Measurements from ENCODE around the gene DCAF8.

Gene DCAF8

GRCh38 chr1:160188341-160188740 is 74.0 kb downstream of the DCAF8 start:
- Histone ChIP-seq H3K4me3 (ENCODE audit: low read depth, low read length, poor library complexity, severe bottlenecking) (no peak overlapping the region), H3K9me3 (ENCODE audit: low read length) (no peaks in the 10 kb centered on the region), H2AFZ (ENCODE audit: low read length) (no peak overlapping the region), H3K27me3 (ENCODE audit: insufficient read depth, low read length) (no peaks in the 10 kb centered on the region), H3K36me3 (ENCODE audit: insufficient read depth, low read length) (no peaks in the 10 kb centered on the region), H3K4me2 (ENCODE audit: low read length) (no peak overlapping the region), H3K4me1 (ENCODE audit: insufficient read depth, low read length, severe bottlenecking) (peaks cover 4% of the 10 kb centered on the region), H3F3A (ENCODE audit: insufficient read depth, low read length) (no peaks in the 10 kb centered on the region), H3K9me2 (ENCODE audit: low read depth, low read length) (no peaks in the 10 kb centered on the region), H3K27ac (ENCODE audit: low read depth, low read length, poor library complexity, severe bottlenecking) (no peak overlapping the region), H3K79me2 (ENCODE audit: insufficient read depth, low read length) (no peaks in the 10 kb centered on the region), H4K20me1 (ENCODE audit: insufficient read depth, low read length) (no peaks in the 10 kb centered on the region), H3K9ac (ENCODE audit: low read length) (no peak overlapping the region)
- no peak for TF ChIP-seq CTCF (IDR thresholded peaks at IDR 0.05; ENCODE audit: low read length)
- no peak for TF ChIP-seq EZH2 (IDR thresholded peaks at IDR 0.05; ENCODE audit: borderline replicate concordance, low read length)

GRCh38 chr1:160187407-160187806 is 74.9 kb downstream of the DCAF8 start:
- H3K9ac ChIP-seq (ENCODE audit: low read length) = no peak overlapping the region
- no peak for TF ChIP-seq EZH2 (IDR thresholded peaks at IDR 0.05; ENCODE audit: borderline replicate concordance, low read length)
- no peak for TF ChIP-seq CTCF (IDR thresholded peaks at IDR 0.05; ENCODE audit: low read length)
- H3K4me1 ChIP-seq (ENCODE audit: insufficient read depth, low read length, severe bottlenecking) = no peaks in the 10 kb centered on the region
- H3K79me2 ChIP-seq (ENCODE audit: insufficient read depth, low read length) = no peaks in the 10 kb centered on the region
- no peak overlapping the region for H3K27ac ChIP-seq (ENCODE audit: low read depth, low read length, poor library complexity, severe bottlenecking)
- no peak overlapping the region for H3K4me3 ChIP-seq (ENCODE audit: low read depth, low read length, poor library complexity, severe bottlenecking)
- H4K20me1 ChIP-seq (ENCODE audit: insufficient read depth, low read length) = no peaks in the 10 kb centered on the region
- H3K9me2 ChIP-seq (ENCODE audit: low read depth, low read length) = no peaks in the 10 kb centered on the region
- no peaks in the 10 kb centered on the region for H3K9me3 ChIP-seq (ENCODE audit: low read length)
- H2AFZ ChIP-seq (ENCODE audit: low read length) = no peak overlapping the region
- H3K27me3 ChIP-seq (ENCODE audit: insufficient read depth, low read length) = no peaks in the 10 kb centered on the region
- H3K36me3 ChIP-seq (ENCODE audit: insufficient read depth, low read length) = no peaks in the 10 kb centered on the region
- H3F3A ChIP-seq (ENCODE audit: insufficient read depth, low read length) = no peaks in the 10 kb centered on the region
- no peak overlapping the region for H3K4me2 ChIP-seq (ENCODE audit: low read length)

- TF ChIP-seq EZH2 (IDR thresholded peaks at IDR 0.05; ENCODE audit: borderline replicate concordance, low read length) (no peak), CTCF (IDR thresholded peaks at IDR 0.05; ENCODE audit: low read length) (no peak)
- H3K27me3 ChIP-seq (ENCODE audit: insufficient read depth, low read length) = no peaks in the 10 kb centered on the region
- no peak overlapping the region for H2AFZ ChIP-seq (ENCODE audit: low read length)
- H3K36me3 ChIP-seq (ENCODE audit: insufficient read depth, low read length) = no peaks in the 10 kb centered on the region
- H3K9ac ChIP-seq (ENCODE audit: low read length) = no peak overlapping the region
- H3K9me3 ChIP-seq (ENCODE audit: low read length) = no peaks in the 10 kb centered on the region
- no peaks in the 10 kb centered on the region for H3K79me2 ChIP-seq (ENCODE audit: insufficient read depth, low read length)
- no peaks in the 10 kb centered on the region for H3K9me2 ChIP-seq (ENCODE audit: low read depth, low read length)
- no peaks in the 10 kb centered on the region for H3K4me1 ChIP-seq (ENCODE audit: insufficient read depth, low read length, severe bottlenecking)
- no peaks in the 10 kb centered on the region for H4K20me1 ChIP-seq (ENCODE audit: insufficient read depth, low read length)
- H3K4me3 ChIP-seq (ENCODE audit: low read depth, low read length, poor library complexity, severe bottlenecking) = no peak overlapping the region
- H3F3A ChIP-seq (ENCODE audit: insufficient read depth, low read length) = no peaks in the 10 kb centered on the region
- H3K4me2 ChIP-seq (ENCODE audit: low read length) = no peak overlapping the region
- H3K27ac ChIP-seq (ENCODE audit: low read depth, low read length, poor library complexity, severe bottlenecking) = no peak overlapping the region
These were observed 75.6 kb downstream of the DCAF8 start for GRCh38 chr1:160186729-160187128.
